Adipocyte (in vitro differentiated cells): Measurements from ENCODE around the gene ARID4B.
"Not testable (repeated sequence)": the region's sequence is repeated elsewhere in the genome, so short reads cannot be mapped to it uniquely, and the experiment has no call there.

Experiments used
- DNase-seq: peaks from one replicate; pipeline ENCODE4 v3.0.0-alpha.2; 2015; ENCODE audit warnings: low read depth
- H3K27me3 ChIP-seq: replicated peaks from 2 replicates; pipeline ENCODE4 v1.7.0; 2013; ENCODE audit warnings: mild to moderate bottlenecking, low read length, moderate library complexity; ENCODE audit not compliant: control insufficient read depth, insufficient read depth
- H3K36me3 ChIP-seq: 2 replicates; pipeline ENCODE4 v1.7.0; 2013; ENCODE audit warnings: low read length, mild to moderate bottlenecking, moderate library complexity; ENCODE audit not compliant: control insufficient read depth, insufficient read depth, severe bottlenecking
- H3K4me1 ChIP-seq: 2 replicates; pipeline ENCODE4 v1.7.0; 2013; ENCODE audit warnings: mild to moderate bottlenecking, low read length, moderate library complexity; ENCODE audit not compliant: control insufficient read depth, insufficient read depth
- H3K4me3 ChIP-seq: 2 replicates; pipeline ENCODE4 v1.7.0; 2013; ENCODE audit warnings: mild to moderate bottlenecking, low read length, moderate library complexity
- H3K9ac ChIP-seq: 2 replicates; pipeline ENCODE4 v1.7.0; 2013; ENCODE audit warnings: mild to moderate bottlenecking, low read length, moderate library complexity
- H3K9me3 ChIP-seq: 2 replicates; pipeline ENCODE4 v1.7.0; 2013; ENCODE audit warnings: mild to moderate bottlenecking, low read length, moderate library complexity; ENCODE audit not compliant: control insufficient read depth

ARID4B gene

GRCh38 chr1:235240960-235241359 is 87.0 kb downstream of the ARID4B start:
- no peak overlapping the region for H3K4me3 ChIP-seq
- no peak for DNase-seq

GRCh38 chr1:235239851-235240250 is 88.1 kb downstream of the ARID4B start:
- Histone ChIP-seq H3K4me1 (no peaks in the 10 kb centered on the region), H3K9me3 (no peaks in the 10 kb centered on the region), H3K36me3 (peaks cover 41% of the 10 kb centered on the region), H3K4me3 (no peak overlapping the region), H3K27me3 (no peaks in the 10 kb centered on the region), H3K9ac (no peak overlapping the region)
- peak; percentile 48 for DNase-seq

More at GRCh38 chr1:235240960-235241359, 87.0 kb downstream of the ARID4B start:
- H3K36me3 ChIP-seq: peaks cover 40% of the 10 kb centered on the region
- H3K9ac ChIP-seq: no peak overlapping the region
- H3K27me3 ChIP-seq: no peaks in the 10 kb centered on the region
- no peaks in the 10 kb centered on the region for H3K4me1 ChIP-seq
- H3K9me3 ChIP-seq: no peaks in the 10 kb centered on the region

GRCh38 chr1:235238558-235238957 is 89.4 kb downstream of the ARID4B start:
- DNase-seq: no peak
- Histone ChIP-seq H3K27me3 (no peaks in the 10 kb centered on the region), H3K9me3 (no peaks in the 10 kb centered on the region), H3K9ac (no peak overlapping the region), H3K4me3 (no peak overlapping the region), H3K4me1 (no peaks in the 10 kb centered on the region), H3K36me3 (peaks cover 36% of the 10 kb centered on the region)

GRCh38 chr1:235236128-235236527 is 91.9 kb downstream of the ARID4B start:
- Histone ChIP-seq H3K4me1 (no peaks in the 10 kb centered on the region), H3K4me3 (no peak overlapping the region), H3K9me3 (no peaks in the 10 kb centered on the region), H3K36me3 (peaks cover 35% of the 10 kb centered on the region), H3K9ac (no peak overlapping the region), H3K27me3 (no peaks in the 10 kb centered on the region)
- no peak for DNase-seq

- DNase-seq: no peak
- Histone ChIP-seq H3K4me1 (peaks cover 9% of the 10 kb centered on the region), H3K36me3 (peaks cover 31% of the 10 kb centered on the region), H3K27me3 (no peaks in the 10 kb centered on the region), H3K9ac (no peak overlapping the region), H3K9me3 (no peaks in the 10 kb centered on the region), H3K4me3 (no peak overlapping the region)
These were observed 98.1 kb downstream of the ARID4B start for GRCh38 chr1:235229868-235230267.

- no peaks in the 10 kb centered on the region for H3K9me3 ChIP-seq
- H3K9ac ChIP-seq: no peak overlapping the region
- H3K4me3 ChIP-seq: no peak overlapping the region
- peaks cover 9% of the 10 kb centered on the region for H3K4me1 ChIP-seq
- H3K27me3 ChIP-seq: no peaks in the 10 kb centered on the region
- peaks cover 51% of the 10 kb centered on the region for H3K36me3 ChIP-seq
- no peak for DNase-seq
These were observed 100.6 kb downstream of the ARID4B start for GRCh38 chr1:235227414-235227813.

GRCh38 chr1:235226933-235227332 is 101.0 kb downstream of the ARID4B start:
- Histone ChIP-seq H3K9ac (no peak overlapping the region), H3K4me3 (no peak overlapping the region), H3K4me1 (peaks cover 9% of the 10 kb centered on the region), H3K9me3 (no peaks in the 10 kb centered on the region), H3K36me3 (peaks cover 55% of the 10 kb centered on the region), H3K27me3 (no peaks in the 10 kb centered on the region)
- no peak for DNase-seq

GRCh38 chr1:235225299-235225698 is 102.7 kb downstream of the ARID4B start:
- H3K36me3 ChIP-seq: peaks cover 69% of the 10 kb centered on the region
- H3K9me3 ChIP-seq: no peaks in the 10 kb centered on the region
- DNase-seq: no peak
- peaks cover 9% of the 10 kb centered on the region for H3K4me1 ChIP-seq
- no peak overlapping the region for H3K4me3 ChIP-seq
- no peak overlapping the region for H3K9ac ChIP-seq
- H3K27me3 ChIP-seq: no peaks in the 10 kb centered on the region

- H3K9me3 ChIP-seq: no peaks in the 10 kb centered on the region
- no peaks in the 10 kb centered on the region for H3K27me3 ChIP-seq
- DNase-seq: no peak
- no peak overlapping the region for H3K9ac ChIP-seq
- H3K36me3 ChIP-seq: peaks cover 57% of the 10 kb centered on the region
- H3K4me3 ChIP-seq: no peak overlapping the region
- no peaks in the 10 kb centered on the region for H3K4me1 ChIP-seq
These were observed 106.2 kb downstream of the ARID4B start for GRCh38 chr1:235221653-235222375.

- peaks cover 34% of the 10 kb centered on the region for H3K36me3 ChIP-seq
- H3K9me3 ChIP-seq: no peaks in the 10 kb centered on the region
- H3K4me1 ChIP-seq: no peaks in the 10 kb centered on the region
- H3K27me3 ChIP-seq: no peaks in the 10 kb centered on the region
- no peak for DNase-seq
- H3K9ac ChIP-seq: no peak overlapping the region
- no peak overlapping the region for H3K4me3 ChIP-seq
These were observed 112.5 kb downstream of the ARID4B start for GRCh38 chr1:235215453-235215852.

- DNase-seq, H3K4me1 ChIP-seq, H3K27me3 ChIP-seq, H3K4me3 ChIP-seq, H3K9me3 ChIP-seq, H3K9ac ChIP-seq: not testable (repeated sequence)
- peaks cover 38% of the 10 kb centered on the region for H3K36me3 ChIP-seq
These were observed 113.0 kb downstream of the ARID4B start for GRCh38 chr1:235214962-235215361.

- H3K36me3 ChIP-seq: peaks cover 33% of the 10 kb centered on the region
- no peak for DNase-seq
These were observed 114.2 kb downstream of the ARID4B start for GRCh38 chr1:235213752-235214151.

More at GRCh38 chr1:235213752-235214151, 114.2 kb downstream of the ARID4B start:
- no peak overlapping the region for H3K9ac ChIP-seq
- H3K4me3 ChIP-seq: no peak overlapping the region
- no peaks in the 10 kb centered on the region for H3K4me1 ChIP-seq
- H3K27me3 ChIP-seq: no peaks in the 10 kb centered on the region
- H3K9me3 ChIP-seq: no peaks in the 10 kb centered on the region
